C4-2B (cell line): ENCODE data around the gene KCNQ1.

ENCODE experiments used
- CTCF ChIP-seq: fragments of 450-650 bp; conservative IDR thresholded peaks from 2 replicates; pipeline ENCODE4 v1.5.1; 2017; ENCODE audit warnings: mild to moderate bottlenecking
- ZFX ChIP-seq: fragments of 450-650 bp; IDR thresholded peaks from 2 replicates; pipeline ENCODE4 v1.6.1; 2017

- no peak for TF ChIP-seq CTCF
- no peak for TF ChIP-seq ZFX
Observed at GRCh38 chr11:2813141-2813908, 368.5 kb downstream of the KCNQ1 start.
